ENCODE measurements around the gene C1QTNF1.

DNA sequence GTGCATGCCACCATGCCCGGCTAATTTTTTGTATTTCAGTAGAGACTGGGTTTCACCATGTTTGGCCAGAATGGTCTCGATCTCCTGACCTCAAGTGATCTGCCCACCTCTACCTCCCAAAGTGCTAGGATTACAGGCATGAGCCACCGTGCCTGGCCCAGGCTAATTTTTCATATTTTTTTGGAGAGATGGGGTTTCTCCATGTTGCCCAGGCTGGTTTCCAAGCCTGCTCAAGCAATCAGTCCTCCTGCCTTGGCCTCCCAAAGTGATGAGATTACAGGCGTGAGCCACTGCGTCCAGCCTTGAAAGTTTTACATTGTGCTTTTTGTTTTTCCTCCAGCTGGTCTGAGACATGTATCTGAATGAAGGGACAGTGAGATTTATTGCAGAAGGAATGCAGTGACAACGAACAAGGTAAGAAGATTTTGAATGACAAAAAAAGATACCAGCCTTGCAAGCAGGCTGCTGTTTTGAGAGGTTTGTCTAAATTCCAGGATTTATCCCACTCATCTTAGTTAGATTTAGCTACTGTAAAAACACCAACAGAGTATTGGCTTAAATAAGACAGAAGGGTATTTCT lies 47.3 kb downstream of the C1QTNF1 start:
- TF ChIP-seq GATA2 (IDR thresholded peaks at IDR 0.05; ENCODE audit: low read depth, low read length) (no peak), GATA3 (IDR thresholded peaks at IDR 0.05; ENCODE audit: low read depth, low read length) (no peak)
